NCI-H510A treated with DMSO at 0.1 percent for 48 hours (cell line): ENCODE measurements around the gene CMTM4.
"Not testable (repeated sequence)": the region's sequence is repeated elsewhere in the genome, so short reads cannot be mapped to it uniquely, and the experiment has no call there.

Source experiments
- DNase-seq: peaks from one replicate; lab custom pipeline; 2025; lab: John Stamatoyannopoulos, UW

Gene CMTM4

GRCh38 chr16:66673691-66674090 lies 22.9 kb downstream of the CMTM4 start:
- no peak for DNase-seq

GRCh38 chr16:66670691-66671388 lies 25.7 kb downstream of the CMTM4 start:
- no peak for DNase-seq

DNA sequence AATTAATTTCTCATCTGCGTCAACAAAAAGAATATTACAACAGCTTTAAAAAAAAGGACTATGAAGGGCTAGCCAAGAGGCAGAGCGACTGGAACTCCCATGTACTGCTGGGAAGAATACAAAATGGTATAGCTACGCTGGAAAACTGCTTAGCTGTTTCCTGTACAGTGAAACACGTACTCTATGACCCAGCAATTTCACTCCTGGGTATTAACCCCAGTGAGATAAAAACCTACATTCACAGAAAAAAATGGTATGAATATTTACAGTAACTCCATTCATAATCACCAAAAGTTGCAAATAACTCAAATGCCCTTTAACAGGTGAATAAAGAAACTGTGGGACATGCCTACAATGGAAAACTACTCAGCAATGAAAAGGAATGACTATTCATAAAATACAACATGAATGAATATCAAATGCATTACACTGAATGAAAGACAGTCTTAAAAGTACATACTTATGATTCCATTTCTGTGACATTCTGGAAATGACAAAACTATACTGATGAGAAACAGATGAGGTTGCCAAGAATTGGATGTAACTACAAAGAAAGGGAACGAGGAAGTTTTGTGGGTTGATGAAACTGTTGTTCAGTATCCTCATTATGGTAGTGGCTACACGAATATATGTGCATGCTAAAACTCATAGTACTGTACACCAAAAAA lies 27.6 kb downstream of the CMTM4 start:
- DNase-seq: no peak

DNA sequence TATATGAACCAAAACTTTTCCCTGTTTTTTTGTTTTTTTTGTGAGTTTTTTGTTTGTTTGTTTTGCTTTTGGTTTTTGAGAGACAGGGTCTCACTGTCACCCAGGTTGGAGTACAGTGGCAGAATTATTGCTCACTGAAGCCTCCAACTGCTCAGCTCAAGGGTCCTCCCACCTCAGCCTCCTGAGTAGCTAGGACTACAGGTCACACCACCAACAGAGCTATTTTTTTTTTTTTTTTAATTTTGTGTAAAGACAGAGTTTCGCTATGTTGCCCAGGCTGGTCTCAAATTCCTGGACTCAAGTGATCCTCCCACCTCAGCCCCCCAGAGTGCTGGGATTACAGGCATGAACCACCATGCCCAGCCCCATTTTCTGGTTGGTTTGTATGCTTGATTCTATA lies 28.6 kb downstream of the CMTM4 start:
- DNase-seq: no peak

GRCh38 chr16:66662445-66663194 lies 33.9 kb downstream of the CMTM4 start:
- peak; percentile 12 for DNase-seq

DNA sequence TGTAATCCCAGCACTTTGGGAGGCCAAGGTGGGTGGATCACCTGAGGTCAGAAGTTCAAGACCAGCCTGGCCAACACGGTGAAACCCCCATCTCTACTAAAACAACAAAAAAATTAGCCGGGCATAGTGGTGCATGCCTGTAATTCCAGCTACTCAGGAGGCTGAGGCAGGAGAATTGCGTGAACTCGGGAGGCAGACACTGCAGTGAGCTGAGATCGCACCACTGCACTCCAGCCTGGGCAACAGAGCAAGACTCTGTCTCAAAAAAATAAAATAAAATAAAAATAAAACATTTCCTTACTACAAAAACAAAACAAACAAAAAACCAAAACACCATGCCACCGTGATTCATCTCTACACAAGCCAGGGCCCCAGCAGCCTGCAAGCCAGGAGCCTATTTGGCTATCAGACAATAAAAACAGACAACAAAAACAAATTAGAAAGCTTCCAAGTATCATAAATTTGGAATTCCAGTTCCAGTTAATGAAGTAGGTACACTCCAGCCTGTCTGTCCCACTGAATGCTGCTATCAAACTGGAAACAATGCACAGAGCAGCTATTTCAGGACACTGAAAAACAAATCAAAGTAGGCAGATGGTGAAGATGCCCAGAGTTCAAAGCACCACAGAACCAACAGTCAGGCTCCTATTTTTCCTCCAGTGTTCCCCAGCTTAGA lies 34.7 kb downstream of the CMTM4 start:
- not testable (repeated sequence) for DNase-seq

GRCh38 chr16:66661210-66661560 lies 35.4 kb downstream of the CMTM4 start:
- peak; percentile 25 for DNase-seq

GRCh38 chr16:66660422-66661209 lies 35.9 kb downstream of the CMTM4 start:
- DNase-seq: peak; percentile 61

- no peak for DNase-seq
Measured at GRCh38 chr16:66658860-66659190, 37.7 kb downstream of the CMTM4 start.

DNA sequence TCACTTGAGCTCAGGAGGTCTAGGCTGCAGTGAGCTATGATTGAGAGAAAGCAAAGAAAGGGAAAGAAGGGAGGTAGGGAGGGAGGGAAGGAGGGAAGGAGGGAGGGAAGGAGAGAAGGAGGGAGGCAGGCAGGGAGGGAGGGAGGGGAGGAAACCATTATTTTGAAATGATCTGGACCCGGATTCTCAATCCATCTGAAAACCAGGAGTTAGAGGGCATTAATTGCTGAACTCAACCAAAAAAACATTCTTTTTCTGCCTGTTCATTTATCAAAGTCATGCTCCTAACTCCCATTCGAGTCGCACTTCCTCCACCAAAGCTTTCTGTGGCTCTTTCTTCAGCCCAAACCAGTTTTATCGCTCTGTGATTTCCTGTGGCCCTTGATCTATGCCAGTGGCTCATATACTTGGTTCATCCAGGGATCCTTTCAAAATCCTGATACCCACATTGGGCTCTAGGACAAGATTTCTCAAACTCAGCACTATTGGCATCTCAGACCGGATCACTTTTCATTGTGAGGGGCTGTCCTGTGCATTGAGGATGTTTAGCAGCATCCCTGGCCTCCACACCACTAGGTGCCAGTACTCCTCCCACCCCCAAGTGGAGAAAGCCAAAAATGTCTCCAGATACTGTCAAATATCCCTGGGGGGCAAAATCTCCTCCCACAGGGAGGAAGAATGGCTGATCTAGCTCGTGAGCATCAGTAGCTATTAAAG lies 38.2 kb downstream of the CMTM4 start:
- no peak for DNase-seq

DNA sequence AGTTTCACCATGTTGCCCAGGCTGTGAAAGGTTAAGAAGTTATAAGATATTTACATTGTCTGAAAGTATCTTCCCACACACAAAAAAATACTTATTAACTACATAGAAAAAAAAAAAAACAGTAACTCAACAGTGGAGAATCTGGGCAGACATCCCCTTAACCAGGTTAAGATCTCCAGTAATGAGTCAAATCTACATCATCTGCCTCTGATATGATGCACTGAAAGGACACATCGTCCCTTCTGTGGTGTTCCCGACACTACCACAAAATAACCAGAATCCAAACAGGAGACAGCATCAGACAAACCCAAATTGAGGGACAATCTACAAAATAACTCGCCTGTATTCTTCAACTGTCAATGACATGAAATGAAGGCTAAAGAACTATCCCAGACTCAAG lies 40.0 kb downstream of the CMTM4 start:
- DNase-seq: no peak

DNA sequence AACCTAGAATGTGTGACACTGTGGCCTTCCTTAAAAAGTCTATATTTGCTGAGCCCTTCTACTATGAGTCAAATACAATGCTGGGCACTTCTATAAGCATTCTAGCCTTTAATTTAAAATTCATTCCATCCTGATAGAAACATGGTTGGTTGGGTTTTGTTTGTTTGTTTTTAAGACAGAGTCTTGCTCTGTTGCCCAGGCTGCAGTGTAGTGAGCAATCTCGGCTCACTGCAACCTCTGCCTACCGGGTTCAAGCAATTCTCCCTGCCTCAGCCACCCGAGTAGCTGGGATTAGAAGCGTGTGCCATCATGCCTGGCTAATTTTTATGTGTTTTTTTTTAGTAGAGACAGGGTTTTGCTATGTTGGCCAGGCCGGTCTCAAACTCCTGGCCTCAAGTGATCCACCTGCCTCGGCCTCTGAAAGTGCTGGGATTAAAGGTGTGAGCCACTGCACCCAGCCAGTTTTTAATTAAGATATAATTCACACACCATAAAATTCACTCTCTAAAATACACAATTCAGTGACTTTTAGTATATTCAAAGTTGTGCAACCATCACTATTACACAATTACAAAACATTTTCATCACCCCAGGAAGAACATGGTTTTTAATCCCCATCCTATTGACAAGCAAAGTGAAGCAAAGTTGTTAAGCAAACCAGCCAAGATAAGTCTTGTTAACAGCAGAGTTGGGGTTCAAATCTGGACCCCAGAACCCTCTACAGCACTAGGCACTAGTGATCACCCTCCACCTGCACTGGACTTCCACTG lies 42.8 kb downstream of the CMTM4 start:
- no peak for DNase-seq

GRCh38 chr16:66652661-66653360 lies 43.7 kb downstream of the CMTM4 start:
- no peak for DNase-seq

GRCh38 chr16:66651965-66652364 lies 44.6 kb downstream of the CMTM4 start:
- no peak for DNase-seq

DNA sequence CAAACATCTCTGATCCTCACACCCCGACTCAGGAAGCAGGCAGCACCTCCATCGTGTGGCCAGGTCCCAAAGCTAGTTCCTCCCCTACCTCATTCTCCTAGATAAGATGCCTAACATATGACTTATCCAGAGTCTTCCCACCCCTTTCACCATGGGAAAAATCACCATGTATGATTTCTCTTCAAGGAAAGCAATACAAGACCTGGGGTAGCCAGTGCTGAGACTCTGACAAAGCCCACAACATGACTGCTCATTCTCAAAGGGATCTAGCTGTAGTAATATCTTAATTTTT lies 45.1 kb downstream of the CMTM4 start:
- DNase-seq: no peak

GRCh38 chr16:66650707-66651473 lies 45.7 kb downstream of the CMTM4 start:
- DNase-seq: peak; percentile 80

DNA sequence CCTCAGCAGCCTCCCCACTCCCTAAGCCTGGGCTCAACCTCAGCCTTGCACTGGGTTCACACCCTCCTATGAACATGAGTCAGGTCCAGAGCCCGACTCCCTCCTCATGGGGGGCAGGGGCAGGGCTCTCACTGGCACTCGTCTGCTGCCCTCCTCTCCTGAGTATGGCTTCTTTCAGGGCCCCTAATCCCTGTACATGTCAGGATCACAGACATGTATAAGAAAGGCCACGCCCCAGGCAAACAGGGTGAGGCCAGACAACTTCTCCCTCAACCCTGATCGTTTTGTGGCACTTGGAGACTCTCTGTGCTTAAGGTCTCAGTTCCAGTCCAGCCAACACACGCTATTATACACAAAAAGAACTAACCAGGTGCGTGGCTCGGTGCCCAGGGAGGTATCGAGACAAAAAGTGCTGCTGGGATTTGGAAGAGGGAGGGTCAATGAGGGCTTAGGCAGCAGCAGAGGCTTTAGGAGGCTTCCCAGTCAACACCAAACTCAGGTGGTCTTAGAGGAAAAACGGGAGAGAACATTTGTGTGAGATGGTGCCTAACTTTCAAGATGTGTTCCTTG lies 46.8 kb downstream of the CMTM4 start:
- DNase-seq: no peak

GRCh38 chr16:66649167-66649566 lies 47.4 kb downstream of the CMTM4 start:
- DNase-seq: no peak

- no peak for DNase-seq
Measured at GRCh38 chr16:66647866-66648265, 48.7 kb downstream of the CMTM4 start.
